Cardiac muscle cell (in vitro differentiated cells and primary cell): ENCODE results near the gene DLG5. TPM values are rescaled to one million over a fixed set of nuclear protein-coding genes. Genes with fewer than 3 reads are reported as not detected.

ENCODE experiments used
- DNase-seq, 2 donors: peaks; one replicate each; pipeline versions ENCODE4 v3.0.0 to v3.0.0-alpha.2; 2010 to 2017; ENCODE audit warnings: low read depth in 1 of 2, low spot score in 1 of 2
- H3K27ac ChIP-seq: fragments of 200-600 bp; sonication (generic); 2 replicates; pipeline ENCODE4 v1.5.1; 2016
- H3K27me3 ChIP-seq: fragments of 200-600 bp; sonication (generic); 2 replicates; pipeline ENCODE4 v1.6.0; 2016; ENCODE audit warnings: control low read depth
- H3K36me3 ChIP-seq: fragments of 200-600 bp; sonication (generic); 2 replicates; pipeline ENCODE4 v1.5.1; 2016; ENCODE audit warnings: control low read depth
- H3K4me1 ChIP-seq: fragments of 200-600 bp; sonication (generic); 2 replicates; pipeline ENCODE4 v1.8.1; 2017; ENCODE audit warnings: low read depth, mild to moderate bottlenecking, mixed run types
- H3K4me3 ChIP-seq: fragments of 200-600 bp; sonication (generic); 2 replicates; pipeline ENCODE4 v1.5.1; 2016; ENCODE audit warnings: mild to moderate bottlenecking
- H3K9me3 ChIP-seq: fragments of 200-600 bp; sonication (generic); 2 replicates; pipeline ENCODE4 v1.5.1; 2017; ENCODE audit warnings: low read depth, mild to moderate bottlenecking, control low read depth
- CTCF ChIP-seq: IDR thresholded peaks from 2 replicates; pipeline ENCODE4 v1.5.1; 2012; ENCODE audit warnings: low read depth, mild to moderate bottlenecking, low read length
- polyA plus RNA-seq: library from polyadenylated mRNA; unstranded; fragments of >200 nt; fragmentation: Nextera tagmentation; extraction: Ambion mirVana; gene quantifications from 2 replicates; pipeline ENCODE4 v1.2.1, GENCODE V29; 2016
- total RNA-seq: library from RNA; depleted of rRNA; stranded (reverse); fragments of >200 nt; gene quantifications from 2 replicates; pipeline ENCODE4 v1.2.3, GENCODE V29; 2016

Gene DLG5
- total and polyA plus RNA-seq, 2 experiments from 2014 or later = 20.3 to 64.4 TPM

GRCh38 chr10:77907462-77907861 lies 19.1 kb downstream of the DLG5 start:
- TF ChIP-seq CTCF = no peak
- Histone ChIP-seq H3K9me3 (no peaks in the 10 kb centered on the region), H3K27ac (no peak overlapping the region), H3K36me3 (no peaks in the 10 kb centered on the region), H3K27me3 (no peaks in the 10 kb centered on the region), H3K4me3 (no peak overlapping the region), H3K4me1 (peaks cover 6% of the 10 kb centered on the region)
- no peak for DNase-seq

GRCh38 chr10:77906951-77907421 lies 19.6 kb downstream of the DLG5 start:
- Histone ChIP-seq H3K27me3 (no peaks in the 10 kb centered on the region), H3K36me3 (no peaks in the 10 kb centered on the region), H3K4me3 (no peak overlapping the region), H3K27ac (no peak overlapping the region), H3K9me3 (no peaks in the 10 kb centered on the region), H3K4me1 (peaks cover 6% of the 10 kb centered on the region)
- no peak for DNase-seq
- TF ChIP-seq CTCF = no peak

GRCh38 chr10:77905781-77906180 lies 20.8 kb downstream of the DLG5 start:
- H3K4me1 ChIP-seq = peaks cover 6% of the 10 kb centered on the region
- H3K27me3 ChIP-seq = no peaks in the 10 kb centered on the region
- DNase-seq = no peak
- no peak overlapping the region for H3K4me3 ChIP-seq
- H3K36me3 ChIP-seq = no peaks in the 10 kb centered on the region
- TF ChIP-seq CTCF = no peak
- no peaks in the 10 kb centered on the region for H3K9me3 ChIP-seq
- H3K27ac ChIP-seq = no peak overlapping the region

GRCh38 chr10:77905086-77905748 lies 21.3 kb downstream of the DLG5 start:
- Histone ChIP-seq H3K27me3 (no peaks in the 10 kb centered on the region), H3K4me3 (no peak overlapping the region), H3K4me1 (peaks cover 5% of the 10 kb centered on the region), H3K9me3 (no peaks in the 10 kb centered on the region), H3K36me3 (no peaks in the 10 kb centered on the region), H3K27ac (no peak overlapping the region)
- no peak for DNase-seq
- TF ChIP-seq CTCF = no peak

GRCh38 chr10:77904100-77904840 lies 22.3 kb downstream of the DLG5 start:
- no peak overlapping the region for H3K4me3 ChIP-seq
- no peak for TF ChIP-seq CTCF
- H3K9me3 ChIP-seq = no peaks in the 10 kb centered on the region
- H3K27ac ChIP-seq = no peak overlapping the region
- DNase-seq = no peak
- H3K4me1 ChIP-seq = peaks cover 6% of the 10 kb centered on the region
- H3K27me3 ChIP-seq = no peaks in the 10 kb centered on the region
- no peaks in the 10 kb centered on the region for H3K36me3 ChIP-seq
